LNCaP clone FGC (cell line): ENCODE results near the gene ASB17.
"Not testable (repeated sequence)": the region's sequence is repeated elsewhere in the genome, so short reads cannot be mapped to it uniquely, and the experiment has no call there.

ENCODE experiments used
- DNase-seq: peaks from one replicate; pipeline ENCODE4 v3.0.0-alpha.2; 2011; ENCODE audit warnings: low read depth
- H3K4me3 ChIP-seq: 2 replicates; pipeline ENCODE4 v1.5.1; 2011; ENCODE audit warnings: mild to moderate bottlenecking, low read depth, low read length, control low read depth
- TF ChIP-seq, protein P1 (sequence below): IDR thresholded peaks from 2 replicates; pipeline ENCODE4 v1.5.1; 2012; ENCODE audit warnings: mild to moderate bottlenecking; ENCODE audit not compliant: control insufficient read depth, insufficient read depth; ENCODE audit errors: extremely low read depth

ASB17 gene

DNA sequence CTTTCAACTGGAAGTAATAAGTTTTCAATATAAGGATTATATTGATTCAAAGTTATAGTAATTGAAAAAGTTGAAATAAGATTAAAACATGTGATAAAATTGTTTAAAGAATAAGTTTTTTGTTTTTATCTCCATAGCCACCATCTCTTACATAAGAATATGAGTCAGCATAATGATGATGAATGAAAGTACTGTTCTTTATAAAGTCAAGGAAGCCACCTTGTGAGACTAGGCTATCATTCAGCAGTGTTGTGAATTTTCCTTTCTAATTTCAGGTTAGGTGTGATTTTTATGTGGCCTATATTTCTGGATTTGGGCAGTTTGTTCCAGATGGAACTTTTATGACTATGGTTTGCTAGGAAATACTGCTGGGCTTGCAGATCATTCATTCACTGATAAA, 22.4 kb upstream of the ASB17 start:
- H3K4me3 ChIP-seq = no peak overlapping the region
- no peak for DNase-seq
- TF ChIP-seq, protein P1, sequence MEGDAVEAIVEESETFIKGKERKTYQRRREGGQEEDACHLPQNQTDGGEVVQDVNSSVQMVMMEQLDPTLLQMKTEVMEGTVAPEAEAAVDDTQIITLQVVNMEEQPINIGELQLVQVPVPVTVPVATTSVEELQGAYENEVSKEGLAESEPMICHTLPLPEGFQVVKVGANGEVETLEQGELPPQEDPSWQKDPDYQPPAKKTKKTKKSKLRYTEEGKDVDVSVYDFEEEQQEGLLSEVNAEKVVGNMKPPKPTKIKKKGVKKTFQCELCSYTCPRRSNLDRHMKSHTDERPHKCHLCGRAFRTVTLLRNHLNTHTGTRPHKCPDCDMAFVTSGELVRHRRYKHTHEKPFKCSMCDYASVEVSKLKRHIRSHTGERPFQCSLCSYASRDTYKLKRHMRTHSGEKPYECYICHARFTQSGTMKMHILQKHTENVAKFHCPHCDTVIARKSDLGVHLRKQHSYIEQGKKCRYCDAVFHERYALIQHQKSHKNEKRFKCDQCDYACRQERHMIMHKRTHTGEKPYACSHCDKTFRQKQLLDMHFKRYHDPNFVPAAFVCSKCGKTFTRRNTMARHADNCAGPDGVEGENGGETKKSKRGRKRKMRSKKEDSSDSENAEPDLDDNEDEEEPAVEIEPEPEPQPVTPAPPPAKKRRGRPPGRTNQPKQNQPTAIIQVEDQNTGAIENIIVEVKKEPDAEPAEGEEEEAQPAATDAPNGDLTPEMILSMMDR = no peak

DNA sequence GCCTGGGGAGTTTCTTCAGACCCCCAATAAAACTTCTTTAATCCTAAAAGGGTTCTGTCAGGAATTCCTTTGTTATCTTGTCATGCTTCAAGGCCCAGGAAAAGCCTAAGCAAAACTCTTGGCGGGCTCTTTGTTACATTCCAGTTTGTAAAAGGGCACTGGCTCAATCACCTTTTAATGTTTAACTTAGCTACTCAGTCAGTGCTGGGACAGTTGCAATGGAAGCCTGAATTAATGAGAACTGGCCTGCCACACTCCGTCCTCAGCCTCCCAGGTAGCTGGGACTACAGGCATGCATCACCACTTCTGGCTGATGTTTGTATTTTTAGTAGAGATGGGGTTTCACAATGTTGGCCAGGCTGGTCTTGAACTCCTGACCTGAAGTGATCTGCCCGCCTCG, 21.3 kb upstream of the ASB17 start:
- TF ChIP-seq, protein P1 = no peak
- H3K4me3 ChIP-seq = no peak overlapping the region
- DNase-seq = no peak

DNA sequence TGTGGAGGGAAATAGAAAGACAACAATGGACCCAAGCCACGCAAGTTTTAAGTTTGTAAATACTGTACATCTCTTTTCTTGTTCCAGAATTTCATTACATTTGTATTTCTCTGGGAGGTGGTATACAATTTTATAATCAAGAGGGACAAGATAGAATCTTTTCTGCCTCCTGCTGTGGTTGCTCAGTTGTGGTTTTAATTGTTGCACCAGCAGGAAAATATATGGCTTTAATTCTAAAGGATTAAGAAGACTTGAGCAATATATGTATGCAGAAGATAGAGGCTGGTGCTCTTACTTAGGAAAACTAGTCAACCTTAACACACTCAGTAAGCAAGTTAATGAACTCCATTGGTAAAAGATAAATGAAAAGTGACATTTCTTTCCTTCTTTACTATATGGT, 19.8 kb upstream of the ASB17 start:
- no peak for DNase-seq
- TF ChIP-seq, protein P1 = no peak
- no peak overlapping the region for H3K4me3 ChIP-seq

DNA sequence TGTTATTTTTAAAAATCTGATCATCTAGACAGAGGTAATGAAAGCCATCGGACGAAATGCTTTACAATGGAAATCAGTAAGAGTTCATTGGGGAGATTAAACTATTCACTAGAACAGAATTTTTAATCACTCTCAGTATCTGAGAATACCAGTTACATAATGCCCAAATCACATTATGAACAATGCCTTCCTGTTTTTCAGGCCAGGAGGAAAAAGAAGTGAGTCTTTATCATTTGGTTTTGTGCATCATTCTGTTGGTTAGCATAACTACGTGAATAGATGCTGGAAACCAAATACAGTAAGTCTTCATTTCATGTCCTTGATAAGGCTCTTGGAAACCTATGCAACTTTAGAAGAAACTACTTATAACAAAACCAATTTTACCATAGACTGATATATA, 18.0 kb upstream of the ASB17 start:
- TF ChIP-seq, protein P1 = no peak
- H3K4me3 ChIP-seq = no peak overlapping the region
- no peak for DNase-seq

DNA sequence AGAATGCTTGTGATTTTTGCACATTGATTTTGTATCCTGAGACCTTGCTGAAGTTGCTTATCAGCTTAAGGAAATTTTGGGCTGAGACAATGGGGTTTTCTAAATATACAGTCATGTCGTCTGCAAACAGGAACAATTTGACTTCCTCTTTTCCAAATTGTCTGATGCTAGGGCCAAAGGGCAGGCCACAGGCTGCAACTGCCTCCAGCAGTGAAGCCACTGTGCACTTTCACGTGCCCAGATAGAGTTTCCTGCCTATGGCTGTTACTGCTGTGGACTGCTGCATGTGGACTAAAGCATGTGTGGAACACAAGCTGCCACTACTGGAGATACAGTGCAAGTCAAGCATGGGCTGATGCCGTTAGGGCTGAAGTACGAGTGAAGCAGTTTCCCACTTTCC, 10.8 kb upstream of the ASB17 start:
- DNase-seq = not testable (repeated sequence)

DNA sequence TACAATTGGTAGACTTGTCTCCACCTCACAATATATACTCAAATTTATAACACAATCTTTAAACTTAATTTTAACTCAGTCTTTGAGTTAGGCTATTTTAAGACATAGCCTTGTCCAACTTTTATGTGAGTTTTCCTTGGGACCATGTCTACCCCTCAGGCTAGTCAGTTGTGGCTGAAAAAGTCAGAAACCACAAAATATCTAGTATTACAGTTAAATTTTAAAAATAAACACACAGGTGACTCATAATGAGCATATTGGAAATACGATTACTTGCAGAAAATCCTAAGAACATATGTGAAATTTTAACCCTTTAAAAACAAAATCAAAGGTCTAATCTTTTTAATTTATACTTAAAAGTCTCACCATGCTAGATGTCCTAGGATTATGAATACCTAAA, 4.8 kb upstream of the ASB17 start:
- no peak overlapping the region for H3K4me3 ChIP-seq
- TF ChIP-seq, protein P1 = no peak

More for the DNA sequence above, 10.8 kb upstream of the ASB17 start:
- not testable (repeated sequence) for H3K4me3 ChIP-seq

DNA sequence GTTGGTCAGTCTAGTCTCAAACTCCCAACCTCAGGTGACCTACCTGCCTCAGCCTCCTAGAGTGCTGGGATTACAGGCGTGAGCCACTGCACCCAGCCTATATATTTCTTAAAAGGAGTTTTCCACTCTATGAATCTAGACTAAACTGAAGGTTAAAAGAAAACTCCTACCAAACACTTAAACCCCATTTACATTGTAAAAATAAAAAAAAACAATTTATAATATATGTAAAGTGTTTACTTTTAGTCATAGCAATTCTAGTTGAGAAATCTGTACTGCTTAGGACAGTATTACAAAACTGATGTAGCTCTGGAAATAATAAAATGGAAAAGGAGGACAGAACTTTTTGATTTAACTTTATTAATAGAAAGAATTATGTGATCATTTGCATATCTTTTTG, 9.5 kb downstream of the ASB17 start:
- no peak for DNase-seq
- H3K4me3 ChIP-seq = no peak overlapping the region
- TF ChIP-seq, protein P1 = no peak

More for the DNA sequence above, 4.8 kb upstream of the ASB17 start:
- DNase-seq = no peak
